HepG2 (cell line): ENCODE measurements around the gene ACOT8. TPM values are rescaled to one million over a fixed set of nuclear protein-coding genes. Genes with fewer than 3 reads are reported as not detected.

ENCODE experiments used
- ATF6 ChIP-seq: sonication (generic); formaldehyde crosslinking; conservative IDR thresholded peaks from 2 replicates; pipeline ENCODE4 v1.4.0; 2020; ENCODE audit warnings: missing genetic modification reagents
- CCAR2 ChIP-seq: fragments of 200-400 bp; formaldehyde crosslinking; optimal IDR thresholded peaks from 2 replicates; pipeline ENCODE3; 2018; ENCODE audit warnings: low read depth, mild to moderate bottlenecking, low read length, moderate library complexity
- GATAD1 ChIP-seq: IDR thresholded peaks from 2 replicates; pipeline ENCODE4 v1.6.1; 2016; ENCODE audit warnings: missing genetic modification reagents, missing compliant biosample characterization
- GTF3A ChIP-seq: sonication (generic); formaldehyde crosslinking; conservative IDR thresholded peaks from 2 replicates; pipeline ENCODE4 v1.4.0; 2020; ENCODE audit warnings: mild to moderate bottlenecking, missing genetic modification reagents
- HDAC1 ChIP-seq: sonication (generic); formaldehyde crosslinking; IDR thresholded peaks from 2 replicates; pipeline ENCODE4 v1.5.1; 2020; ENCODE audit warnings: mild to moderate bottlenecking, missing genetic modification reagents
- KAT2B ChIP-seq: fragments of 150-350 bp; IDR thresholded peaks from 2 replicates; pipeline ENCODE4 v1.6.1; 2014; ENCODE audit warnings: low read depth, low read length, borderline replicate concordance
- MAF1 ChIP-seq: sonication (generic); formaldehyde crosslinking; IDR thresholded peaks from 2 replicates; pipeline ENCODE4 v1.5.0; 2020; ENCODE audit warnings: missing genetic modification reagents, borderline replicate concordance
- MAX ChIP-seq: IDR thresholded peaks from 2 replicates; pipeline ENCODE4 v1.6.1; 2012; ENCODE audit warnings: inconsistent platforms
- MNT ChIP-seq: fragments of 450-650 bp; IDR thresholded peaks from 2 replicates; pipeline ENCODE4 v1.6.1; 2016
- ZBED4 ChIP-seq: sonication (generic); formaldehyde crosslinking; IDR thresholded peaks from 2 replicates; pipeline ENCODE4 v1.4.0; 2020; ENCODE audit warnings: missing genetic modification reagents, borderline replicate concordance
- ZFP1 ChIP-seq: IDR thresholded peaks from 2 replicates; pipeline ENCODE4 v1.6.1; 2016
- ZNF281 ChIP-seq: sonication (generic); formaldehyde crosslinking; IDR thresholded peaks from 2 replicates; pipeline ENCODE4 v1.4.0; 2020; ENCODE audit warnings: missing genetic modification reagents, borderline replicate concordance
- ZNF383 ChIP-seq: sonication (generic); formaldehyde crosslinking; IDR thresholded peaks from 2 replicates; pipeline ENCODE4 v1.4.0; 2020; ENCODE audit warnings: missing genetic modification reagents, mild to moderate bottlenecking, borderline replicate concordance
- ZNF44 ChIP-seq: sonication (generic); formaldehyde crosslinking; IDR thresholded peaks from 2 replicates; pipeline ENCODE4 v1.5.1; 2020; ENCODE audit warnings: mild to moderate bottlenecking, missing genetic modification reagents
- ZNF468 ChIP-seq: sonication (generic); formaldehyde crosslinking; IDR thresholded peaks from 2 replicates; pipeline ENCODE4 v1.8.0; 2022; ENCODE audit warnings: mild to moderate bottlenecking, moderate library complexity, missing genetic modification reagents
- ZNF607 ChIP-seq: sonication (generic); formaldehyde crosslinking; IDR thresholded peaks from 2 replicates; pipeline ENCODE4 v1.5.1; 2020; ENCODE audit warnings: missing genetic modification reagents, mild to moderate bottlenecking, borderline replicate concordance
- ZNF660 ChIP-seq: sonication (generic); formaldehyde crosslinking; IDR thresholded peaks from 2 replicates; pipeline ENCODE4 v1.5.1; 2020; ENCODE audit warnings: mild to moderate bottlenecking, low read depth, missing genetic modification reagents, borderline replicate concordance
- ZNF879 ChIP-seq: sonication (generic); formaldehyde crosslinking; IDR thresholded peaks from 2 replicates; pipeline ENCODE4 v1.8.1; 2023; ENCODE audit warnings: missing genetic modification reagents
- polyA plus RNA-seq, 8 experiments: library from polyadenylated mRNA; depleted of rRNA in 3 of 8; stranded (reverse) in 7 of 8; unstranded in 1 of 8; fragments of >200 nt; fragmentation: Illumina TruSeq in 4 of 8; extraction: Trizol in 4 of 8; gene quantifications; 2 replicates each; pipeline versions ENCODE4 v1.2.1 to v1.2.3, GENCODE V29; 2011 to 2016; ENCODE audit warnings: low read depth in 4 of 8, missing spikeins in 1 of 8, mixed read lengths in 1 of 8; ENCODE audit not compliant: insufficient read depth in 1 of 8
- total RNA-seq, 5 experiments: library from RNA; depleted of rRNA; stranded (reverse); fragments of >200 nt; fragmentation: Illumina TruSeq; extraction: Trizol; gene quantifications; 2 replicates each; pipeline ENCODE4 v1.2.3, GENCODE V29; 2016; ENCODE audit warnings: low read depth in 1 of 5

Gene ACOT8
- total and polyA plus RNA-seq, 2 of the 13 experiments (the other 11 are each of a cell fraction or from before 2014, with no cell fraction given) = 31.4 to 45.5 TPM

GRCh38 chr20:45890077-45890984 is 33.1 kb upstream of the ACOT8 start (continued):
- TF ChIP-seq ZNF607 (CRISPR knock-in tag) = peak; percentile 93
- TF ChIP-seq ZNF660 = no peak
- no peak for TF ChIP-seq GTF3A (CRISPR knock-in tag)
- 0 out of 2 replicates have a peak, but pooled peaks have one; percentile 28 for TF ChIP-seq ATF6 (CRISPR knock-in tag)
- TF ChIP-seq GATAD1 (CRISPR knock-in tag) = peak; percentile 82
- 0 out of 2 replicates have a peak, but pooled peaks have one; percentile 11 for TF ChIP-seq ZNF879
- TF ChIP-seq ZNF281 (CRISPR knock-in tag) = peak; percentile 53; the same call in 1 of the 2 replicates
- peak; percentile 51; the same call in 1 of the 2 replicates for TF ChIP-seq HDAC1 (CRISPR knock-in tag)
- 0 out of 2 replicates have a peak, but pooled peaks have one; percentile 18 for TF ChIP-seq MNT
- TF ChIP-seq MAX = peak; percentile 97
- peak; percentile 76; the same call in 1 of the 2 replicates for TF ChIP-seq ZNF44
- TF ChIP-seq ZNF383 (CRISPR knock-in tag) = no peak
- TF ChIP-seq CCAR2 = no peak
- peak; percentile 74; the same call in 1 of the 2 replicates for TF ChIP-seq MAF1 (CRISPR knock-in tag)
- 0 out of 2 replicates have a peak, but pooled peaks have one; percentile 47 for TF ChIP-seq ZFP1
- peak; percentile 85 for TF ChIP-seq ZBED4 (CRISPR knock-in tag)
- no peak for TF ChIP-seq KAT2B
- no peak; the same call in 1 of the 2 replicates for TF ChIP-seq ZNF468
